Activated gamma-delta T cell treated with anti-CD3 and anti-CD28 coated beads, Interleukin-2, amount 50 U/mL, for 16 hours (primary cell): ENCODE data around the gene OSER1.

Experiments
- DNase-seq: peaks from one replicate; pipeline ENCODE4 v3.0.0-alpha.2; 2020; ENCODE audit warnings: low read depth

Gene OSER1

GRCh38 chr20:44174996-44175765 is 35.4 kb downstream of the OSER1 start:
- DNase-seq: no peak

GRCh38 chr20:44173846-44174245 is 36.7 kb downstream of the OSER1 start:
- no peak for DNase-seq

- DNase-seq: no peak
Observed at GRCh38 chr20:44173116-44173515, 37.5 kb downstream of the OSER1 start.

- no peak for DNase-seq
Observed at GRCh38 chr20:44172572-44172950, 38.0 kb downstream of the OSER1 start.

- DNase-seq: no peak
Observed at GRCh38 chr20:44171775-44172571, 38.6 kb downstream of the OSER1 start.

- no peak for DNase-seq
Observed at GRCh38 chr20:44170816-44171410, 39.7 kb downstream of the OSER1 start.

GRCh38 chr20:44167736-44168135 is 42.8 kb downstream of the OSER1 start:
- no peak for DNase-seq

- DNase-seq: no peak
Observed at GRCh38 chr20:44166477-44166876, 44.1 kb downstream of the OSER1 start.

- DNase-seq: no peak
Observed at GRCh38 chr20:44166008-44166407, 44.6 kb downstream of the OSER1 start.

- DNase-seq: no peak
Observed at GRCh38 chr20:44160133-44160532, 50.4 kb downstream of the OSER1 start.

- DNase-seq: no peak
Observed at GRCh38 chr20:44159711-44160110, 50.9 kb downstream of the OSER1 start.

GRCh38 chr20:44159125-44159524 is 51.4 kb downstream of the OSER1 start:
- DNase-seq: no peak

- no peak for DNase-seq
Observed at GRCh38 chr20:44157061-44157460, 53.5 kb downstream of the OSER1 start.

- no peak for DNase-seq
Observed at GRCh38 chr20:44154521-44155001, 56.0 kb downstream of the OSER1 start.

GRCh38 chr20:44153636-44154043 is 56.9 kb downstream of the OSER1 start:
- no peak for DNase-seq

- DNase-seq: no peak
Observed at GRCh38 chr20:44151621-44152416, 58.8 kb downstream of the OSER1 start.

GRCh38 chr20:44146272-44146671 is 64.3 kb downstream of the OSER1 start:
- no peak for DNase-seq
